ENCODE data around the gene SLC2A4RG.

DNA sequence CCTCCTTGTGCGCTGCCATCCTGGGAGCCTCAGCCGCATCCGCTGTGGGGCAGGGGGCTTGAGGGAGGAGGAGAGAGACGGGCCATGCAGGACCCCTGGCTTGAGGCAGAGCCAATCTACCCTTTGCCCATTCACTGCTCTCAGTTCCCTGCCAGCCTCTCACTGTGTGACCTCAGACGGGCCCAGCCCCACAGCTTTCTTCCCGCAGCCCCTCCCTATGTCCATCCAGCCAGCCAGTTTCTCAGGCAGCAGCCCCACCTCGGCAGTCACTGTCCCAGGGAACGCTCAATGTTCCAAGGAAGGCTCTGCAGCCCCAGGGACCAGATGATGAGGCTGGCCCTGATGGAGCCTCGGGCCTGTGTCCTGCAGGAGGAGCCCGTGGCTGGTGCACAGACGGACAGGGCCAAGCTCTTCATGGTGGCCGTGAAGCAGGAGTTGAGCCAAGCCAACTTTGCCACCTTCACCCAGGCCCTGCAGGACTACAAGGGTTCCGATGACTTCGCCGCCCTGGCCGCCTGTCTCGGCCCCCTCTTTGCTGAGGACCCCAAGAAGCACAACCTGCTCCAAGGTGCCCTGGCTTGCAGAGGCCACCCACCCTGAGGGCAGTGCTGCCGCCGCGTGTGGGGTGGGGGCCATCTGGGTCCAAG lies 47.0 kb upstream of the SLC2A4RG start:
- TF ChIP-seq, protein P1, sequence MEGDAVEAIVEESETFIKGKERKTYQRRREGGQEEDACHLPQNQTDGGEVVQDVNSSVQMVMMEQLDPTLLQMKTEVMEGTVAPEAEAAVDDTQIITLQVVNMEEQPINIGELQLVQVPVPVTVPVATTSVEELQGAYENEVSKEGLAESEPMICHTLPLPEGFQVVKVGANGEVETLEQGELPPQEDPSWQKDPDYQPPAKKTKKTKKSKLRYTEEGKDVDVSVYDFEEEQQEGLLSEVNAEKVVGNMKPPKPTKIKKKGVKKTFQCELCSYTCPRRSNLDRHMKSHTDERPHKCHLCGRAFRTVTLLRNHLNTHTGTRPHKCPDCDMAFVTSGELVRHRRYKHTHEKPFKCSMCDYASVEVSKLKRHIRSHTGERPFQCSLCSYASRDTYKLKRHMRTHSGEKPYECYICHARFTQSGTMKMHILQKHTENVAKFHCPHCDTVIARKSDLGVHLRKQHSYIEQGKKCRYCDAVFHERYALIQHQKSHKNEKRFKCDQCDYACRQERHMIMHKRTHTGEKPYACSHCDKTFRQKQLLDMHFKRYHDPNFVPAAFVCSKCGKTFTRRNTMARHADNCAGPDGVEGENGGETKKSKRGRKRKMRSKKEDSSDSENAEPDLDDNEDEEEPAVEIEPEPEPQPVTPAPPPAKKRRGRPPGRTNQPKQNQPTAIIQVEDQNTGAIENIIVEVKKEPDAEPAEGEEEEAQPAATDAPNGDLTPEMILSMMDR (IDR thresholded peaks at IDR 0.05 in 2 of 3, conservative IDR thresholded peaks at IDR 0.05 in 1 of 3; ENCODE audit: borderline replicate concordance in 1 of 3, insufficient read depth in 1 of 3, low read depth in 2 of 3, low read length in 2 of 3) = no peak
- TF ChIP-seq MAX (IDR thresholded peaks at IDR 0.05) (no peak), ATF3 (IDR thresholded peaks at IDR 0.05) (no peak), POLR2AphosphoS5 (IDR thresholded peaks at IDR 0.05; ENCODE audit: low read depth, low read length) (no peak), EZH2 (IDR thresholded peaks at IDR 0.05) (no peak), CEBPB (IDR thresholded peaks at IDR 0.05; ENCODE audit: low read depth) (no peak), YY1 (IDR thresholded peaks at IDR 0.05; ENCODE audit: extremely low read depth, insufficient replicate concordance, low read depth, low read length) (no peak), POLR2A (IDR thresholded peaks at IDR 0.05; ENCODE audit: borderline replicate concordance, extremely low read depth, insufficient read depth, insufficient read length) (no peak), JUND (IDR thresholded peaks at IDR 0.05) (no peak), RAD21 (IDR thresholded peaks at IDR 0.05; ENCODE audit: low read depth) (no peak)

Measured in HCT116 (cell line).